ENCODE data around the gene RNGTT.
"Not testable (repeated sequence)": the region's sequence is repeated elsewhere in the genome, so short reads cannot be mapped to it uniquely, and the experiment has no call there.

Gene RNGTT

GRCh38 chr6:88910922-88911778, 52.3 kb downstream of the RNGTT start:
- DNase-seq: no peak

- DNase-seq: no peak
Observed at GRCh38 chr6:88908598-88909548, 54.5 kb downstream of the RNGTT start.

GRCh38 chr6:88907148-88907547, 56.3 kb downstream of the RNGTT start:
- not testable (repeated sequence) for DNase-seq

GRCh38 chr6:88899569-88900316, 63.7 kb downstream of the RNGTT start:
- no peak for DNase-seq

- DNase-seq: no peak
Observed at GRCh38 chr6:88895911-88896310, 67.5 kb downstream of the RNGTT start.

GRCh38 chr6:88890860-88891845, 72.3 kb downstream of the RNGTT start:
- no peak for DNase-seq

- DNase-seq: no peak
Observed at GRCh38 chr6:88890394-88890793, 73.0 kb downstream of the RNGTT start.

- DNase-seq: no peak
Observed at GRCh38 chr6:88884361-88884760, 79.1 kb downstream of the RNGTT start.

- no peak for DNase-seq
Observed at GRCh38 chr6:88882536-88882935, 80.9 kb downstream of the RNGTT start.

- no peak for DNase-seq
Observed at GRCh38 chr6:88881451-88881850, 82.0 kb downstream of the RNGTT start.

GRCh38 chr6:88880021-88880420, 83.4 kb downstream of the RNGTT start:
- DNase-seq: no peak

- no peak for DNase-seq
Observed at GRCh38 chr6:88877893-88878292, 85.5 kb downstream of the RNGTT start.

GRCh38 chr6:88872962-88873361, 90.5 kb downstream of the RNGTT start:
- no peak for DNase-seq

- no peak for DNase-seq
Observed at GRCh38 chr6:88871498-88871897, 91.9 kb downstream of the RNGTT start.

- peak; percentile 57 for DNase-seq
Observed at GRCh38 chr6:88870717-88871330, 92.6 kb downstream of the RNGTT start.

- peak; percentile 22 for DNase-seq
Observed at GRCh38 chr6:88869263-88870020, 94.0 kb downstream of the RNGTT start.

GRCh38 chr6:88867841-88868731, 95.3 kb downstream of the RNGTT start:
- DNase-seq: no peak

- DNase-seq: no peak
Observed at GRCh38 chr6:88866856-88867255, 96.6 kb downstream of the RNGTT start.

- no peak for DNase-seq
Observed at GRCh38 chr6:88865275-88865674, 98.1 kb downstream of the RNGTT start.

Measured in NCI-H1105 treated with DMSO at 0.1 percent for 48 hours (cell line).